DOHH2 (cell line): ENCODE results near the gene PRDX3.

Experiments
- CTCF ChIP-seq: fragments of 200-600 bp; sonication (generic); IDR thresholded peaks from one replicate; pipeline ENCODE4 v1.5.1; 2014; ENCODE audit warnings: antibody characterized with exemption, mild to moderate bottlenecking, low read depth, low read length; ENCODE audit not compliant: poor library complexity, severe bottlenecking
- EZH2phosphoT487 ChIP-seq: fragments of 200-600 bp; sonication (generic); IDR thresholded peaks from 2 replicates; pipeline ENCODE4 v1.6.1; 2017; ENCODE audit warnings: borderline replicate concordance, mild to moderate bottlenecking, antibody characterized with exemption, low read length, moderate library complexity, mixed read lengths

- TF ChIP-seq CTCF = no peak
- TF ChIP-seq EZH2phosphoT487 = no peak
These were observed at the start of gene PRDX3 for GRCh38 chr10:119178372-119179119.
